GM21723 (cell line): ENCODE data around the gene BTBD16.

ENCODE experiments used
- ATAC-seq: cut with Tn5 transposase; IDR thresholded peaks from one replicate; pipeline ENCODE4 v1.9.1; 2021; ENCODE audit warnings: mild to moderate bottlenecking, moderate library complexity; ENCODE audit not compliant: unreplicated experiment

Gene BTBD16

DNA sequence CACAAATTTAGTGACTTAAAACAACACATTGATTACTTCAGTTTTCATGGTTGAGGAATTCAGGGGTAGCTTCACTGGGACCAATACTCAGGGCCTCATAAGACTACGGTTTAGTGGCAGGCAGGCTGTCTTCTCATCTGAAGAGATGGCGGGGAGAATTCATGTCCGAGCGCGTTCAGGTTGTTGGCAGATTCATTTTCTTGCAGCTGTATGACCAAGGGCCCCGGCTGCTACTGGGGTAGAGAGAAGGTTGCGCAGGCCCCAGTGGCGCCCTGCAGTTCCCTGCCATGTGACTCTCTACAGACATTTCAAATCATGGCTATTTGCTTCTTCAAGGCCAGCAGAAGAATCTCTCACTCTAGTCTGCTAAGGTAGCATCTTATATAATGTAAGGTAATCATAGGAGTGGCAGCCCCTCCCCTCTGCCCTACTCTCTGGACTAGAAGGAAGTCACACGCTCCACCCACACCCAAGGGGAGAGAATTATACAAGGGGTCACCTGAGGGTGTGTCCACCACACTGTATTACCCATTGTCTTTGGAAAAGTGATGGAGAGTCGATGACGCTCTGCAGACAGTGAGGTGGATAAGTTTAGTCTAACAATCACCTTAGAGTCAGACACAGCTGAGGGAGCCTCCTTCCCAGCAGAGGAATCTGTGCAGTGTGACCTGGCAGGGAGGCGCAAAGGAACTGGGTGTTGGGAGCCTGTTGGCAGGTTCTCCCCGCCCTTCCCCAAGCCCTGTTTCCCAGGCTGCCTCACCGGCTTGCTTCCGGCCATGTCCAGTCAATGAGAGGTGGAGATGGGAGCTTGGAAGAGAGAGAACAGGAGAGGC is 67.7 kb downstream of the BTBD16 start:
- no peak for ATAC-seq

GRCh38 chr10:122341141-122341810 is 70.2 kb downstream of the BTBD16 start:
- no peak for ATAC-seq

- no peak for ATAC-seq
Measured at GRCh38 chr10:122342293-122343134, 71.4 kb downstream of the BTBD16 start.

GRCh38 chr10:122343135-122343800 is 72.2 kb downstream of the BTBD16 start:
- no peak for ATAC-seq

- ATAC-seq, result no peak
Measured at GRCh38 chr10:122343936-122344335, 72.8 kb downstream of the BTBD16 start.

DNA sequence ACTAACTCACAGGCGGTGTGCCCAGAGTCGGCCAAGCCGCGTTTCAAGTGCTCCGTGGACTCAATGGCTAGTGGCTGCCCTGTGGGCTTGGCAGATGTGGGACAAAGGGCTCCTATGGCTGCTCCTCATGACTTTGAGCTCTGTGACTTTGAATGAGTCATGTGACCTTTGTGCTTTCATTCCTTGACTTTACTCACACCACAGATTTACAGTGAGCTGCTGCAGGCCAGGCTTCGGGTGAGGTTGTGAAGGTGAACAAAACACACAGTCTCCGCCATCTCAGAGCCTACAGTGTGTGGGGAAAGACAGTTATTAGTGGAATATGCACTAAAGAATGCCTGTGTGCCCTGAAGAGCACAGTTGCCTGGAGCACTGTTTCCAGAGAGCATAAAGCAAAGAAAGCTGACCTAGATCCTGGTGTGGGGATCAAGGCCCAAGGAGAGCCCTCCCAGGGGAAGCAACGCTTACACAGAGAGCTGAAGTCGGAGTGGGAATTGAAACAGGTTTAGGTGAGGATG is 73.7 kb downstream of the BTBD16 start:
- no peak for ATAC-seq

GRCh38 chr10:122346326-122346950 is 75.3 kb downstream of the BTBD16 start:
- ATAC-seq, result no peak

DNA sequence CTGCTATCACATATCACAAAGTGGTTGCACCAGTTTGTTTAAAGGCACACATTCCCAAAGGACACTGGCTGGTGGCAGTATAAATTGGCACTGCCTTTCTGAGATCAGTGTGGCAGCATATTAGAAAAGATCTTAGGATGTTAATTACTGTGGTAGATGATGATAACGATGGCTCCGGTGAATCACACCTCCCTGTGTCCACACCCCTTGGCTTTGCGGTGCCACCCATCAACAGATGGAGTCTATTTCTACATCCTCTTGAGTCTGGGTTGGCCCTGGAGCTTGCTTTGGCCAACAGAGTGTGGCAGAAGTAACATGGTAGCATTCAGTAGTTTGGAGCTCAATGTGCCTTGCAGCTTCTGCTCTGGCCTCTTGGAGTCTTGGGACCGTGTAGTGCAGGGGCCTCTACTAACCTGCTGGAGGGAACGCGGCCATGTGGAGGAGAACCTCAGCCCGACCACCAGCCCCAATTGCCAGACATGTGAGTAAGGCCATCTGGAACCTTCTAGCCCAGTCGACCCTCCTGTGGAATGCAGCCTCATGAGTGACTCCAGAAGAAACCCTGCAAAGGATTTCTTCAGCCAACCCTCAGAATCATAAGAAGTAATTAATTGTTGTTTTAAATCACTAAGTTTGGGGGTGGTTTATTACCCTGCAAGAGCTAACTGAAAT is 76.2 kb downstream of the BTBD16 start:
- no peak for ATAC-seq

DNA sequence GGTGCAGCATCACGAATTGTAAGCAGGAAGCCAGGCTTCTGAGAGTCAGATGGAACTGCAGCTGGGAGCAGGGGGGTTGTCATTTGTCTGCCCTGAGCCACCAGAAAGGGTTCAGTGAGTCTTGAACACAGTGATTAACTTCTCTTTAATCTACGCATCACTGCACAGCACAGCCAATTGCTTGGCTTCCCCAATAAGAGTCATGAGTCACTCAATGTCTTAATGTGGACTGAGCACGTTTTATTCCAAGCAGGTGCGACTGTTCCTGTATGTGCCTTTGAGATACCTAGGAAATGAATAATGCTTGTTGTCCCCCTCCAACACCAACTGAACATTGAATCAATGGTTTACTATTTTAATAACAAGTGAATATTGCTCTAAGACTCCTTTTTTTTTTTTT is 77.4 kb downstream of the BTBD16 start:
- ATAC-seq, result no peak

DNA sequence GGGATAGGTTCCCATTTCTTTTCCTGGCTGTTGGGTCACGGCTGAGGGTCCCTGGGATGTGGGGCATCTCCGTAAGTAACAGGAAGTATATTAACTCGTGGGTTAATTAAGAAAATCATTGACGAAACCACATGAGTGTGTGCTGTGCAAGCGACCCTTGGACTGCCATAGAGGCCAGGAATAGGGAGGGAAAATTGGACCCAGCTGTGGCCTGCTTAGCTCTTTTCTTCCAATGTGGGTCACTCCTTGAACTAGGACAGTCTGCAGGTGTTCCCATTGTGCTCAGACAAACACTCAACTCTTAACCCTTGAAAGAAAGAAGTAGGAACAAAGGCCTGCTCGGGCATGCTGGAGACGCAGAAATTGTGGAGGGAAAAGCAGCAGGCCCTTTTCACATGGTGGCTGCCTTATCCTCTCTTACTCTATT is 77.9 kb downstream of the BTBD16 start:
- no peak for ATAC-seq

DNA sequence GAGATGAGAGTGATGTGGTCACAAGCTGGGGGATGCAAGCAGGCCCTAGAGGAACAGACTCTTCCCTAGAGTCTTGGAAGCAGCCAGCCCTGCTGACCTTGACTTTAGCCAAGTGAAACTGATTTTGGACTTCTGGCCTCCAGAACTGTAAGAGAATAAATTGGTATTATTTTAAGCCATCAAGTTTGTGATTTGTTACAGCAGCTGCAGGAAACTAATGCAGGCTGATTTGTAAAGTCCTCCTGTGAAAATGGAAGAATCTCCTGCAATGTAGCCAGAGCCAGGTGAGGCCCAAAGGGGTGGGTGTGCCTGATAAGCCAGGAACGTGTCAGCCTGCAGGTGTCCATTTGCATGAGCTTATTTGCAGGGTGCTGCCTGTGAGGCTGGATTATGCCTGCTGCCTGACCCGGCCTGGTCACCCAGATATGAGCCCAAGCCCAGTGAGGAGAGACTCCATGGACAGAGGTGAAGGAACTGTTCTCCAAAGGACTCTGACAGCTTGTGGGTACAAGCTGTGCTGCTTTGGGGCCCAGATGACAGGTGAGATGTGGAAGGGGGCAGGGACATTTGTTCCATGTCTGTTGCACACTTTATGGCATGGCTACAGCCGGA is 78.8 kb downstream of the BTBD16 start:
- ATAC-seq, result no peak

DNA sequence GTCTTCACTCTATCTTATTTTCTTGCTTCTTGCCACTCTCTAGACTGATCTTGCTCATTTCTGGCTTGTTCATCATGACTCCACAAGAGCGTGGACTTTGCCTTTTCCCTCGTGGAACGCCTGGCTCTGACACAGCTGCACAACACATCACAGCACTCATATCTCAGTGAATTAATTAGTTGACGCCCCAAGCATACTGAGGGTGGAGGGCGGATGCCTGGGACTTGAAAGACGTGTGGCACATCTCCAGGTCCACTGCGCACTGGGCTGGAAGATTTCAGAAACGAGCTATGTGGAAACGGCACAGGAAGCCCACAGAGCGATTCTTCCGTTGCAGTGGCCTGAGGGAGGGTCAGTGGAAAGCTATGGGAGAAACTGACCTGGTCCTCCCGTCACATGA is 79.8 kb downstream of the BTBD16 start:
- no peak for ATAC-seq

- ATAC-seq, result no peak
Measured at GRCh38 chr10:122352817-122353525, 81.9 kb downstream of the BTBD16 start.

DNA sequence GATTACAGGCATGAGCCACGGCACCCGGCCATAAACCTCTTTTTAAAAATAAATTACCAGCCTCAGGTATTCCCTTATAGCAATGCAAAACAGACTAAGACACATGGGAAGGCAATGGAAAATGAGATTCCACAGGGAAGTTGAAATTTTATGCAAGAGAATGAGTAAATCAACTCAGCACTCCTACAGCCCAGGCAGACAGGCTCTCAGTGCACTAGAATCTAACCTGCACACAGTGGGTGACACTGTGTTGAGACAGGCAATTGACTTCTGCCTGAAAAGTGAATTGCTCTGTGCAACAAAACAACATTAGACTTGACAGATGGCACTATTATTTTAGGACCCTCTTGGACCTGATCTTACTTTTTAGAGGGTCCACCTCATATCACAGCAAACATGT is 83.3 kb downstream of the BTBD16 start:
- no peak for ATAC-seq

DNA sequence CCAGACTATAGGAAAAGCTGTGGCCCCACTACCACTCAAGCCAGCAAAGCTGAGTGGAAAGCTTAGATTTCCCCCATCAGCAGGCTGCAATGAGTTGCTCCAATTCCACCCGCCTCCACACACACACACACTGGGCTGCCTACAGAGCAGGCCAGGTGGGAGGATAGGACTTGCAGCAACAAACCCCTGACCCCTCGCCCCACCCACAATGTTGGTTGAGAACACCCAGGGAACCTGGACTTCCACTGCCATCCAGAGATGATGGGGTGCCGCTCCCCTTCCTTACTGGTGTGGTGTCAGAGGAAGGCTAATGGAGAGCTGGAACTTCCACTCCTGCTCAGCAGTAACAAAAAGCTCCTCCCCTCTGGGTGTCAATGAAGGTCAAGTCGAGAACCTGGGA is 86.6 kb downstream of the BTBD16 start:
- no peak for ATAC-seq

DNA sequence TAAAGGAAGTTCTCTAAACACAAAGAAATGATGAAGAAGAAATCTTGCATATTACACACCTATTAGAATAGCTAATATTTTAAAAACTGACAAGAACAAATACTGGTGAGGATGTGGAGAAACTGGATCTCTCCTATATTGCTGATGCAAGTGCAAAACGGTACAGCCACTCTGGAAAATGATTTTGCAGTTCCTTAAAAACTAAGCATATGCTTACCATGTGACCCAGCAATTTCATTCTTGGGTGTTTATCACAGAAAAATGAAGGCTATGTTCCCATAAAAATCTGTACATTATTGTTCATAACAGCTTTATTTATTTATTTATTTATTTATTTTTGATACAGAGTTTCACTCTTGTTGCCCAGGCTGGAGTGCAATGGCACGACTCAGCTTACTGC is 88.5 kb downstream of the BTBD16 start:
- no peak for ATAC-seq

GRCh38 chr10:122361046-122361445 is 90.0 kb downstream of the BTBD16 start:
- ATAC-seq, result no peak

DNA sequence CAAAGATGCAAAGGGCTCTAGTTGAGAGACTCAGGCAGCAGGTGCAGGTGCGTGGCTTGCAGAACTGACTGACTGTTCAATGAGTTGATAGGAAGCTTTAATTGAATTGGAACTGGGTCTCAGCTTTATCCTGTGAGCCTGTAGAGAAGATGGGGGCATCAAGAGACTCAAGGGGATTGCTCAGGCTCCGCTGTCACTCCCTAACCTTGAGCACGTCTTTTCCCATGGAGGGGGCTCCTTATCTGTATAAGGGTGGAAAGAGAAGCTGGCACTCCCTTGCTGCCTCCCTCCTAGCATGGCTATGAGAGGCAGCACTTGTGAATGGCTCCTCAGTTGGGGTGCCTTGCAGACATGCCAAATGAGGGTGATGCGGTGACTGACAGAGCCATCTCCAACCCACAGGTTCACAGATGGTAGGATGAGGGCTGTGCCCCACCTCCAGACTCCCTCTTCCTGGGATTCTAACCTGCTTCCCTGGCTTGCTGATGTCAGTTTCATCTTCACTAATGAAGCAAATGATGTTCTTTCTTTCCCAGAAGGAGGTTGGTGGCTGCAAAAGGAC is 91.0 kb downstream of the BTBD16 start:
- no peak for ATAC-seq
